H9 (cell line): ENCODE results near the gene PDE1C. TPM values are rescaled to one million over a fixed set of nuclear protein-coding genes. Genes with fewer than 3 reads are reported as not detected.

Source experiments
- DNase-seq: peaks from one replicate; pipeline ENCODE4 v3.0.0-alpha.2; 2017
- H2AFZ ChIP-seq: one replicate; pipeline ENCODE4 v1.6.1; 2013; ENCODE audit warnings: mild to moderate bottlenecking, low read length, control low read depth, moderate library complexity
- H2AK5ac ChIP-seq: 2 replicates; pipeline ENCODE4 v1.6.1; 2013; ENCODE audit warnings: low read length, control low read depth, mixed read lengths; ENCODE audit not compliant: insufficient read length
- H2BK120ac ChIP-seq: one replicate; pipeline ENCODE4 v1.6.1; 2013; ENCODE audit warnings: low read depth, mild to moderate bottlenecking, low read length, control low read depth, inconsistent platforms; ENCODE audit not compliant: poor library complexity, severe bottlenecking
- H2BK12ac ChIP-seq: 2 replicates; pipeline ENCODE4 v1.6.1; 2013; ENCODE audit warnings: low read length, control low read depth, mixed read lengths, low read depth; ENCODE audit not compliant: insufficient read length
- H2BK15ac ChIP-seq: 2 replicates; pipeline ENCODE4 v1.6.1; 2013; ENCODE audit warnings: low read depth, low read length, control low read depth
- H2BK20ac ChIP-seq: one replicate; pipeline ENCODE4 v1.6.1; 2013; ENCODE audit warnings: low read depth, mild to moderate bottlenecking, low read length, control low read depth, inconsistent platforms; ENCODE audit not compliant: poor library complexity, severe bottlenecking
- H2BK5ac ChIP-seq: 2 replicates; pipeline ENCODE4 v1.6.1; 2013; ENCODE audit warnings: low read length, control low read depth, mixed read lengths; ENCODE audit not compliant: insufficient read length
- H3K14ac ChIP-seq: 2 replicates; pipeline ENCODE4 v1.6.1; 2013; ENCODE audit warnings: low read length, control low read depth; ENCODE audit not compliant: insufficient read depth
- H3K18ac ChIP-seq: 2 replicates; pipeline ENCODE4 v1.6.1; 2013; ENCODE audit warnings: low read depth, mild to moderate bottlenecking, mixed read lengths, low read length, control low read depth; ENCODE audit not compliant: insufficient read length
- H3K23ac ChIP-seq: 2 replicates; pipeline ENCODE4 v1.6.1; 2013; ENCODE audit warnings: low read length, control low read depth, mixed read lengths, low read depth; ENCODE audit not compliant: insufficient read length
- H3K23me2 ChIP-seq: 2 replicates; pipeline ENCODE4 v1.6.1; 2013; ENCODE audit warnings: low read depth, mild to moderate bottlenecking, mixed read lengths, low read length, control low read depth; ENCODE audit not compliant: insufficient read length, poor library complexity, severe bottlenecking
- H3K27ac ChIP-seq: 2 replicates; pipeline ENCODE4 v1.5.1; 2013; ENCODE audit warnings: low read length, control low read depth, mixed read lengths, low read depth; ENCODE audit not compliant: insufficient read length
- H3K27me3 ChIP-seq: 2 replicates; pipeline ENCODE4 v1.6.1; 2013; ENCODE audit warnings: low read length, control low read depth, inconsistent platforms; ENCODE audit not compliant: insufficient read depth
- H3K4ac ChIP-seq: 2 replicates; pipeline ENCODE4 v1.6.1; 2013; ENCODE audit warnings: low read depth, mild to moderate bottlenecking, control low read depth, inconsistent platforms, low read length, moderate library complexity
- H3K4me1 ChIP-seq: 2 replicates; pipeline ENCODE4 v1.6.1; 2013; ENCODE audit warnings: low read length, control low read depth, inconsistent platforms; ENCODE audit not compliant: insufficient read depth
- H3K4me2 ChIP-seq: 2 replicates; pipeline ENCODE4 v1.6.1; 2013; ENCODE audit warnings: low read length, control low read depth, mixed read lengths; ENCODE audit not compliant: insufficient read length, insufficient read depth
- H3K56ac ChIP-seq: 2 replicates; pipeline ENCODE4 v1.6.1; 2013; ENCODE audit warnings: low read depth, mild to moderate bottlenecking, mixed read lengths, low read length, control low read depth; ENCODE audit not compliant: insufficient read length
- H3K79me1 ChIP-seq: 2 replicates; pipeline ENCODE4 v1.6.1; 2013; ENCODE audit warnings: low read depth, mild to moderate bottlenecking, moderate library complexity, low read length, control low read depth, inconsistent platforms; ENCODE audit not compliant: insufficient read depth, poor library complexity, severe bottlenecking
- H3K79me2 ChIP-seq: 2 replicates; pipeline ENCODE4 v1.6.1; 2013; ENCODE audit warnings: low read length, control low read depth, inconsistent platforms; ENCODE audit not compliant: insufficient read depth
- H3K9ac ChIP-seq: 2 replicates; pipeline ENCODE4 v1.6.1; 2013; ENCODE audit warnings: low read length, control low read depth, mixed read lengths; ENCODE audit not compliant: insufficient read length; ENCODE audit errors: extremely low read depth
- H3K9me3 ChIP-seq: one replicate; pipeline ENCODE4 v1.6.1; 2013; ENCODE audit warnings: low read depth, low read length, inconsistent platforms; ENCODE audit not compliant: control insufficient read depth
- H3T11ph ChIP-seq: one replicate; pipeline ENCODE4 v1.6.1; 2013; ENCODE audit warnings: mild to moderate bottlenecking, low read length, control low read depth, inconsistent platforms
- H4K20me1 ChIP-seq: one replicate; pipeline ENCODE4 v1.6.1; 2013; ENCODE audit not compliant: control insufficient read depth, insufficient read length, insufficient read depth
- H4K5ac ChIP-seq: 2 replicates; pipeline ENCODE4 v1.6.1; 2013; ENCODE audit warnings: low read depth, mild to moderate bottlenecking, mixed read lengths, low read length, control low read depth; ENCODE audit not compliant: insufficient read length
- H4K8ac ChIP-seq: replicated peaks from 2 replicates; pipeline ENCODE4 v1.6.1; 2013; ENCODE audit warnings: low read length, control low read depth, mixed read lengths, low read depth; ENCODE audit not compliant: insufficient read length
- H4K91ac ChIP-seq: 2 replicates; pipeline ENCODE4 v1.6.1; 2013; ENCODE audit warnings: low read depth, mild to moderate bottlenecking, moderate library complexity, mixed read lengths, low read length, control low read depth; ENCODE audit not compliant: insufficient read length
- H3K27ac Mint-ChIP-seq, 3 experiments: 2 replicates in 2 of 3; 3 replicates in 1 of 3; pipeline ENCODE4 v1.8.0; 2020 to 2021; ENCODE audit warnings: mixed read lengths in 3 of 3, mild to moderate bottlenecking in 1 of 3, moderate library complexity in 1 of 3
- H3K27me3 Mint-ChIP-seq: 2 replicates; pipeline ENCODE4 v1.8.0; 2021; ENCODE audit warnings: low read depth, mild to moderate bottlenecking, moderate library complexity, mixed read lengths
- H3K36me3 Mint-ChIP-seq, 3 experiments: 2 replicates in 2 of 3; 3 replicates in 1 of 3; pipeline ENCODE4 v1.8.0; 2020 to 2021; ENCODE audit warnings: low read depth in 3 of 3, mixed read lengths in 3 of 3; ENCODE audit not compliant: insufficient read depth in 1 of 3
- H3K4me1 Mint-ChIP-seq, 2 experiments: 2 replicates each; pipeline ENCODE4 v1.8.0; 2020; ENCODE audit warnings: mixed read lengths in 2 of 2
- H3K4me3 Mint-ChIP-seq, 2 experiments: 2 replicates in 1 of 2; 3 replicates in 1 of 2; pipeline ENCODE4 v1.8.0; 2020 to 2021; ENCODE audit warnings: mild to moderate bottlenecking in 2 of 2, mixed read lengths in 2 of 2, moderate library complexity in 1 of 2
- H3K9me3 Mint-ChIP-seq, 2 experiments: 2 replicates in 1 of 2; 3 replicates in 1 of 2; pipeline ENCODE4 v1.8.0; 2020; ENCODE audit warnings: mild to moderate bottlenecking in 2 of 2, mixed read lengths in 2 of 2, moderate library complexity in 1 of 2
- WGBS: extraction: QIAGEN DNeasy Blood & Tissue Kit; methylation state at CpG from one replicate; pipeline ENCODE4 v1.1.7; 2013; ENCODE audit warnings: missing lambda C conversion rate, low lambda C conversion rate, mixed read lengths; ENCODE audit not compliant: insufficient read length; ENCODE audit errors: extremely low coverage; 5-methylcytosine and 5-hydroxymethylcytosine counted together
- total RNA-seq: library from RNA; stranded (reverse); gene quantifications from 2 replicates; pipeline ENCODE4 v1.2.1, GENCODE V29; 2021
- TF ChIP-seq, protein P1 (sequence below): fragments of 200-600 bp; sonication (generic); conservative IDR thresholded peaks from 3 replicates; pipeline ENCODE4 v1.8.0; 2021; ENCODE audit warnings: antibody characterized with exemption, mild to moderate bottlenecking

The PDE1C gene
- total RNA-seq, 1 experiment from 2014 or later: 0.17 TPM

DNA sequence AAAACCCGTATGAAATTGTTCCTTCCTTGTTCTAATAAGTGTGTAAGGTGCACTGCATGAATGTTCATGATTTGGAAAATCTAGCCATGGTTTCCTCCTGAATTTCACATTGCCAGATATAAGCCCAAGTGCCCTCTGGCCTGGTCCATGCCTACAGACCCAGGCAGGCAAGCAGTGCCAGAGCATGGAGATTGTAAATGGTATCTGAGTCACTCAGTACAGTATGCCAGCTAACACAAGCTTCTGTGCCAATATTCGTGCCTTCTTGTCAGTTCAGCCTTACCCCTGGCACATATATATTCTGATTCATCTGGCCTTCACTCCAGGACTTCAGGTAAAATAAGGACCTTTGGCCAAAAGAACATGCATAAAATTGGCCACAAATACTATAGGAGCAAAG is 38.4 kb upstream of the PDE1C start:
- H4K20me1 ChIP-seq: no peaks in the 10 kb centered on the region

More for the DNA sequence above, 38.4 kb upstream of the PDE1C start:
- TF ChIP-seq, protein P1, sequence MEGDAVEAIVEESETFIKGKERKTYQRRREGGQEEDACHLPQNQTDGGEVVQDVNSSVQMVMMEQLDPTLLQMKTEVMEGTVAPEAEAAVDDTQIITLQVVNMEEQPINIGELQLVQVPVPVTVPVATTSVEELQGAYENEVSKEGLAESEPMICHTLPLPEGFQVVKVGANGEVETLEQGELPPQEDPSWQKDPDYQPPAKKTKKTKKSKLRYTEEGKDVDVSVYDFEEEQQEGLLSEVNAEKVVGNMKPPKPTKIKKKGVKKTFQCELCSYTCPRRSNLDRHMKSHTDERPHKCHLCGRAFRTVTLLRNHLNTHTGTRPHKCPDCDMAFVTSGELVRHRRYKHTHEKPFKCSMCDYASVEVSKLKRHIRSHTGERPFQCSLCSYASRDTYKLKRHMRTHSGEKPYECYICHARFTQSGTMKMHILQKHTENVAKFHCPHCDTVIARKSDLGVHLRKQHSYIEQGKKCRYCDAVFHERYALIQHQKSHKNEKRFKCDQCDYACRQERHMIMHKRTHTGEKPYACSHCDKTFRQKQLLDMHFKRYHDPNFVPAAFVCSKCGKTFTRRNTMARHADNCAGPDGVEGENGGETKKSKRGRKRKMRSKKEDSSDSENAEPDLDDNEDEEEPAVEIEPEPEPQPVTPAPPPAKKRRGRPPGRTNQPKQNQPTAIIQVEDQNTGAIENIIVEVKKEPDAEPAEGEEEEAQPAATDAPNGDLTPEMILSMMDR: no peak
- no peak overlapping the region for H3K4me3 Mint-ChIP-seq
- H3K9me3 Mint-ChIP-seq: peaks cover 17 to 20% of the 10 kb centered on the region in 2 experiments; a peak in 4 of 5 replicates
- Histone ChIP-seq H2BK120ac (no peak overlapping the region), H3K79me2 (no peaks in the 10 kb centered on the region), H4K8ac (no peak overlapping the region), H3K9me3 (no peaks in the 10 kb centered on the region), H2BK5ac (no peak overlapping the region), H3K23me2 (no peaks in the 10 kb centered on the region), H2BK15ac (no peak overlapping the region), H3T11ph (no peak overlapping the region), H3K14ac (no peak overlapping the region), H3K27me3 (no peaks in the 10 kb centered on the region), H2AFZ (no peak overlapping the region), H3K23ac (no peak overlapping the region), H3K4me2 (no peak overlapping the region), H3K9ac (no peak overlapping the region), H2BK20ac (no peak overlapping the region), H2BK12ac (no peak overlapping the region), H4K91ac (no peak overlapping the region), H3K4ac (no peak overlapping the region), H3K27ac (no peak overlapping the region), H3K18ac (no peak overlapping the region), H2AK5ac (no peak overlapping the region), H3K79me1 (no peaks in the 10 kb centered on the region), H3K4me1 (no peaks in the 10 kb centered on the region), H4K5ac (no peak overlapping the region), H3K56ac (no peak overlapping the region)
- H3K27ac Mint-ChIP-seq: no peak overlapping the region
- peaks cover 7% of the 10 kb centered on the region for H3K27me3 Mint-ChIP-seq
- no CpG with 5 or more reads among the region's 2 CpGs for WGBS
- peaks cover 3 to 8% (median 4%) of the 10 kb centered on the region in 3 experiments; a peak in 2 of 7 replicates for H3K36me3 Mint-ChIP-seq
- no peaks in the 10 kb centered on the region for H3K4me1 Mint-ChIP-seq
- DNase-seq: no peak
